Hematopoietic multipotent progenitor cell treated with erythropoietin and hydrocortisone succinate and interleukin-3 and kit ligand, for 4 days (in vitro differentiated cells): Measurements from ENCODE around the gene CISH.

Experiments
- DNase-seq: peaks from one replicate; pipeline ENCODE4 v3.0.0-alpha.2; 2015

The CISH gene

GRCh38 chr3:50612234-50612882, 784 bp upstream of the CISH start:
- DNase-seq = peak; percentile 80

- no peak for DNase-seq
Observed at GRCh38 chr3:50610992-50611463, 546 bp downstream of the CISH start.

- peak; percentile 73 for DNase-seq
Observed at GRCh38 chr3:50610181-50610971, 1.2 kb downstream of the CISH start.

- DNase-seq = no peak
Observed at GRCh38 chr3:50609763-50610085, 1.9 kb downstream of the CISH start.

GRCh38 chr3:50609071-50609762, 2.4 kb downstream of the CISH start:
- DNase-seq = no peak

GRCh38 chr3:50608278-50608677, 3.3 kb downstream of the CISH start:
- DNase-seq = no peak

DNA sequence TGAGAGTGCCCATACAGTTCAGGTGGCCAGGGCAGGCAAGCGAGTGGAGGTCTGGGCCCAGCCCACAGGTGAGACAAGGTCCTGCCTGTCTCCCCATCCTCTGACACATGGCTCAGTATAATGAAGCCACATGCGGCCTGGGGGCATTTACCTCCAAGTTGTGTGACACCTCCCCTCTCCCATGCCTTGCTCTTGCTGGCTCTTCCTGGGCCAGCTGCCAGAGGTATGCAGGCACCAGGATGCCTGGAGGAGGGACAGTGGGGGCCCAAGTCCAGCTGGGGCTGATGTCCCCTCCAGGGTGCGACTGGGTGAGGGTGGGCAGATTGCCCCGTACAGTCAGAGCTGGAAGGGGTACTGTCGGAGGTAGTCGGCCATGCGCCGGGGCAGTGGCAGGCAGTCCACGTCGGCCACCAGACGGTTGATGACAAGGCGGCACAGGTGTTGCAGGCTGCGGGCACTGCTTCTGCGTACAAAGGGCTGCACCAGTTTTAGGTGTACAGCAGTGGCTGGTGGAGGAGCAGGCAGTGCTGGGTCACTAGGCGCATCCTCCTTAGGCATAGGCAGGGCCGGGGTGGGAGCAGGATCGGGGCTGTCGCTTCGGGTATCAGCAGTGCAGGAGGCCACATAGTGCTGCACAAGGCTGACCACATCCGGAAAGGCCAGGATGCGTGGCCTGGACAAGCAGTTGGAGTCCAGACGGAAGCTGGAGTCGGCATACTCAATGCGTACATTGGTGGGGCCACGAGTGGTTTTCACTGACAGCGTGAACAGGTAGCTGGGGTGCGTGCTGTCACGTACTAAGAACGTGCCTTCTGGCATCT, 4.1 kb downstream of the CISH start:
- DNase-seq = no peak

DNA sequence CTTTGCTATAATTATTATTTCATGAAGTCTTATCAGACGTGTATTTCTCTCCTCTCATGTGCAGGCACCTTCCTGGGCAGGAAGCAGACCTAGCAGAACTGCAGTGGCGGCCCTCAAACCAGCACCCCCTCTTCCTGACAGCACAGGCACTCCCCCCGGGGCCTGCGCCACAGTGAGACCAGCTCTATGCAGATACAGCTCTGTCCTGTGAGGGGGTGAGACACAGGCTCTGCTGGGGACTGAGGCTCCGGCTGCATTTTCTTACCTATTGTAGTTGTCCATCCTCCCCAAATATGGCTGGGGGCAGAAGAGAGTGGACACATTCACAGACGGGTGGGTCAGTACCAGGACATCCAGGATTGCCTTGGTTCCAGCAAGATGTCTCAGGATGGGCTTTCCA, 5.0 kb downstream of the CISH start:
- peak; percentile 65 for DNase-seq

GRCh38 chr3:50605901-50606326, 5.7 kb downstream of the CISH start:
- no peak for DNase-seq

DNA sequence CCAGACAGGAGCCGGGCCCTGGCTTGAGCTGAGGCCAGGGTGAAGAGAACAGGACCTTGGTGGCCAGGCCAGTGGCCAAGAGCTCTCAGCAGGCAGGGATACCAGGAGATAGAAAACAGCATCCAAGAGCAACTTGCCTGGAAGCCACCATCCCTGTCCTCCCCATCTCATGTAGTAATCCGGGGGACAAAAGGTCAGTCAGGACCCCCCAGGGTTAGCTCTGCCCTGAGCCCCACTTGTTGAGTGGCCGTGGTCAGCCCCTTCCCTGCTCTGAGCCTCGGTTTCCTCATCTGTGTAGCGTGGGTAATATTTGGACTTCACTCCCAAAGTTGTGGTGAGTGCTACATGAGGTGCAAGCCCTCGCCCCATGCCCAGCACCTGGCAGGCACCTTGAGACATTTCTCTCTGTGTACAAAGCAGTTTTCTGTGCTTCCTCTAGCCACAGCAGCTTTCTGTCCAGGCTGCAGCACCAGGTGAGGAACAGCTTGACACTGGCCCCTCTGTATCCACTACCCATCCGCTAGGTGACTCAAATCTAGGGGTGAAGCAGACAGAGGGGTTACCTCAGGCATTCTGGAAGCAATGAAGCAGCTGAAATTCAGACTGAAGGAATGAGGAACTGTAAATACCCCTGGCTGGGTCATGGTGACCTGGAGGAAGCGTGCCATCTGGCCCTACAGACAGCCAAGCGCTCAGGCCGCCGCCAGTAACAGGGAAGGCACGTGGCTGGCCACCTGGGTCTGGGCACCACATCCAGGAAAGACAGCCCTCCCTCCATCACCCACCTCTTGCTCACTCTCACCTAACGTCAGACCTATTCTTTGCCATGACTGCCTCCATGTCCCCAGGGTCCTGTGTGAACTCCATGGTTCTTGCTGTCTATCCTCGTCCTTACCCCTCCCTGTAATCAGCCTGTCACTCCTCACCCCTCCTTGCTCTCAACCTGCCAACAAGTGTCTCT, 6.7 kb downstream of the CISH start:
- DNase-seq = peak; percentile 72

DNA sequence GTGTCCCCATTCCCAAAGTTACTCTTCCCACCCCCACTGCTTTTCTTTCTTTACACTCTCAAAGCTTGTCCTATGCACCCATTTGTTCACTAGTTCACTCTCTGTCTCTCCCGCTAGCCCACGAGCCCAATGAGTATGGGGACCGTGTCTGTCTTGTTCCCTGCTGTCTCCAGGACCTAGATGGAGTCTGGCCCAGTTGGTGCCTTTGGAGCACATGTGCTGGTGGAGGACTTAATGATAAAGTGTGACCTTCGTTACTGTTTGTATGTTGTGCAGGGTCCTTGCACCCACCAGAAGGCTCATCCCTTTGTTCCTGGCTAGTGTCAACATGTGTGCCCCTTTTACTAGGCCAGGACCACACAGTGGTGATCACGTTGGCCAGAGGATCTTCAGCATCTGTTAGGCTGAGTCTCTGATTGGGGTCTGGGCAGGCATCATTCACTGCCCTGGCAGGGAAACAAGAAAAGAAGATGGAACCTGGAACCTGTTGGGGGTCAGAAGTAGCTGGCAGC, 7.4 kb downstream of the CISH start:
- DNase-seq = no peak

DNA sequence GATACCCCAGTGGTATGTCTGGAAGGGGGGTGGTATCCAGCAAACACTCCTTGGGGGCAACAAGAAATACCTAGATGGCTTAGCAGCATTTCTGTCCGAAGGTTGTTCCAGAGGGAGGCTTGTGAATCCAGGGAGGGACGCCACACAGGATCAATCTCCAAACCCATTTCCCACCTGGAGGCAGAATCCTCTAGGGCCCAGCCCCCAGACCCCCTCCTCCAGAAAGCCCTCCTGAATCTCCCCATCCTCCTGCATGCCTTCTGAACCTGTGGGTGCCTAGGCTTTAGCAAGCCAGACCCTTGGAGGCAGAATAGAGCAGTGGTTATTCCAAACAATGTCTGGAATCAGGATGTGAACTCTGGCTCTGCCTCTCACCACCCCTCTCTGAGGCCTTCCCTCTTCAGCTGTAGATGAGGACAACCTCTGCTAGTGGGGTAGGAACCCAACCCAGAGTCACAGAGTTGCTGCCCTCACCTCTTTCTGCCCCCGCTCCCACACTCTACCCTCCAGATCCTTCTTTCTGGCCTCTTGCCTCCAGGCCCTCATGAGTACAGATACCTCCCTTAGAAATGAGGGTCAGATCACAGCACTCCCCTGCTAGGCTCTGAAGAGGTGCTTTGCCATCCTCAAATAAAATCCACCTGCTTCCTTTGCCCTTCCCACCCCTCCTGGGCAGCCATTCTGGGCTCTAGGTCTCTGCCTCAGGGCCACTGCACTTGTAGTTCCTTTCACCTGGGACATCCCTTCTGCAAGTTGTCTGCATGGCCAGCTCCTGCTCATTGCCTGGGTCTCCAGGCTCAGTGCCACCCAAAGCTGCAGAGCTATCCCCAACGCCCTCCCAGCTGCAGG, 8.1 kb downstream of the CISH start:
- no peak for DNase-seq

DNA sequence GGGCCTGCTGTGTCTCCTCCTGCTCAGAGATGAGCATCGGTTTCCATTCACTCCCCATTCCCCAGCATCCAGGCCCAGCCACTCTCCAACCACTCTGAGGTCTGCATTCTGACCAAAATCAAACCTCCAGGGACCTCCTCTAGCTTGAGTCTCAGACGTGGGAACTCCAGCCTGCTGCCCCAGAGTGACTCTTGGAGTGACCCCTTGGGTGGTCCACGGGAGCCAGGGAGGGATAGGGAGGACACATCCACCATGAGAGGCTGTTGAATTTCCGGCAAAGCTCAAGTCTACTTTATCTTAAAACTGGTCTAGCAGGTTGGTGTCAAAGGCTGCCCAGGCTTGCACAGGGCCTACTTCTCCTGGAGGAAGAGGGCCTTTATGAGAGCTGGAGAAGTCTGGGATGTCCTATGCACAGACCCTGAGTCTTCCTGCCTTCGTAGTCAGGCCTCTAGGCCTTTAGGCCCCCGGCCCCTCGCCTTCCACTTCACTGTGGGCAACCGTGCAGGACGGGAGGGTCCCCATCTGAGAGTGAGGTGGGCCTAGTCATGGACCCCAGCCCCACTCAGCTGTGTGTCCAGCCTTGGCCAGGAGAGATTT, 8.9 kb downstream of the CISH start:
- no peak for DNase-seq

- peak; percentile 98 for DNase-seq
Observed at GRCh38 chr3:50600841-50601591, 10.6 kb downstream of the CISH start.

DNA sequence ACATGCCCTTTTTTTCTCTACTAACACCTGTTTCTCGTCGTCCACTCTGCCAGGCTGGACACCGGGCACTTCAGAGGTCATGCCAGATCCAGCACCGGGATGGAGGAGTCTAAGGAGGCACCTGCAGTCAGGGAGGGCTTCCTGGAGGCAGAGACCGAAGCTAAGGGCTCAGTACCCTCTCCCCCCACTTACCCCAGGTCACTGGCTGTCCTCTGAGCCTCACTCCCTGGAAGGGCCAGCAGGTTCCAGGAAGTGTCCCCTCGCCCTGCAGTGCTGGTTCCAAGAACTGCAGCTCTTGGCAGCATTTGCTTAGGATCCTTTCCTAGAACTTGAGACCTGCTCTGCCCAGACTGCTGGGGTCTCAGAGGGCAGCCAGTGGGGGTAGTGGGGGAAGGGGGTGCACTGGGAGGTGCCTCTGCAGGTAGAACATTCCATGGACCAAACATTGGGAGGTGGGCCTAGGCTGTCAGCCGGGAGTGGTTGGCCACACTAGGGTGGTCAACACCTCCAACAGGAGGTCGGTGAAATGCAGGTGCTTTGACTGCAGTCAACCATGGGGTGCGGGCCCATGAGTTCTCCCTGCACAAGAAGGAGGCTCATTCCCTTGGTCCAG, 11.3 kb downstream of the CISH start:
- DNase-seq = peak; percentile 72

GRCh38 chr3:50599716-50600118, 11.9 kb downstream of the CISH start:
- DNase-seq = no peak

DNA sequence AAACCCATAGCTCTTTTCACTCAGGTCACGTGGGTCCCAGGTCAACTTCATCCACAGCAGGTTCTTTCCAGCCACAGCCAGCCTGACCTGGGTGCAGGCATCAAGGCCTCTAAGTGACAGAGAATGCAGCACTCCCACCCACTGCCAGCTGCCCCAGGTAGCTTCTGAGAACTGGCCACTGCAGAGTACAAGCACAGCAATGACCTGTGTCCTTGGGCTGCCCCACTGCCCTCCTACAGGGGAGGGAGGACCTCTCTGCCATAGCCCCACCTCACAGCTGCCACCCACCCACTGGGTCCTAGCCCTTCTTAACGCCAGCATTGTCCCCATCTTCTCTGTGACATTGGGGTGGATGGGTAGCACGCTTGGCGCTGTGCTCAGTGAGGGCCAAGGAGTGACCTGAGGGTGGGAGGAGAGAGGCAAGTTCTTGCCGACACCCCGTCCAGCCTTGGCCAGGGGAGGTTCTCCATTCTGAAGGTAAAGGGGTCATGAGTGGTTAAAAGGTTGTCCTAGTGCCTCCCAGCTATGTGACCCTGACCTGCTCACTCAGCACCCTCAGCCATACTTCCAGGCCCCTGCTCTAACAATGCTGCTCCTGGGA, 12.4 kb downstream of the CISH start:
- DNase-seq = no peak

DNA sequence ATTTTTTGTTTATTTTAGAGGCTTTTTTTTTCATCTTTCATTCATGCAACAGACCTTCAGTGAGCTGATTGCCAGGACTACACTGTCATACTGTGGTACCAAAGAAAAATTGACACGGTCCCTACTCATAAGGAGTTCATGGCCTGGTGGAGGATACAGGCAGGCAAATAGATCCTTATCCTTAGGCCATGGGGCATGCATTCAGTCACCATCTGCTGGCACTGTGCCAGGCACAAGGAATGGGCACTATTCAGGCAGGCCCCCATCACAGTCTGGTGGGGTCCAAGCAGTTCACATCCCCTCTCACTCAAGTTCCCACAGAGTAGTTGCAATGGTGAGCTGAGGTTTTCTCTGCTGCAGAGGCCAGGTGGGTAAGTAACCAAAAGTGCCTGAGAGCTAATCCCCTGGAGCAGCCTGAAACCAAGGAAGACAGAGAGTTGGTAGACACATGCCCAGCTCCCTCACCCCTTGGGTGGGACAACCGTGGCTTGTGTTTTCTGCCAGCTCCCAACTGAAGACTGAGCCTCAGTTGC, 17.3 kb downstream of the CISH start:
- no peak for DNase-seq
